Measurements from ENCODE around the gene KRT86. TPM values are rescaled to one million over a fixed set of nuclear protein-coding genes. Genes with fewer than 3 reads are reported as not detected.

Gene KRT86
- total RNA-seq (ENCODE audit: unreplicated experiment) = not detected
- long read RNA-seq = 0 reads

DNA sequence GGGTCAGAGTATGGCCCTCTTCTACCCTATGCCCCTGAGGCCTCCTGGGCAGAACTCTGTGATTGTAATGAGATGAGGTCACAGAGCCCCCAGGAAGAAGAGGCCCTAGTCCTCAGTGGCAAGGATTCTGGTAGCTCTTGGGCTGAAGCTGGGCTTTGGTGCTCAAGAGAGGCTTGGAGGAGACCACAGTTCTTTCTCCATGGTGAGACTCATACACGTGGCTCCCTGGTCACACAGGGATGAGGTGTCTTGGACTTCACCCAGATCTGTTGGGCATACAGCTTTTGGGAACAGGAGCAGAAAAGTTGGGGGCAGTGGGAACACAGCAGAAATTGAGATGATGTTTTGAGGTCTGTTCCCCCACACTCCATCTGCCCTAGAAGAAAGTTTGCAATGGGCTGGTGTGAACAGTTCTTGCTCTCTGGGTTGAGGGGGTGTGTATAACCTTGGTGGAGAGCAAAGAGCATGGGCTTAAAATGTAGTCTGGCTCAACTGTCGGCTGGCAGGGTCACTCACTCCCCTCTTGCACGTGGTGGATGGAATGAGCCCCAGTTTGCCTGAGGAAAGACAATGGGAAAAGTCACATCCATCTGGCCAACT is at the start of gene KRT86:
TSS of gene KRT86 (plus strand) at position 125 of the 600 bp plus-strand sequence. CDS start 27,272 bp downstream, outside the sequence.
- TF ChIP-seq, protein P1, sequence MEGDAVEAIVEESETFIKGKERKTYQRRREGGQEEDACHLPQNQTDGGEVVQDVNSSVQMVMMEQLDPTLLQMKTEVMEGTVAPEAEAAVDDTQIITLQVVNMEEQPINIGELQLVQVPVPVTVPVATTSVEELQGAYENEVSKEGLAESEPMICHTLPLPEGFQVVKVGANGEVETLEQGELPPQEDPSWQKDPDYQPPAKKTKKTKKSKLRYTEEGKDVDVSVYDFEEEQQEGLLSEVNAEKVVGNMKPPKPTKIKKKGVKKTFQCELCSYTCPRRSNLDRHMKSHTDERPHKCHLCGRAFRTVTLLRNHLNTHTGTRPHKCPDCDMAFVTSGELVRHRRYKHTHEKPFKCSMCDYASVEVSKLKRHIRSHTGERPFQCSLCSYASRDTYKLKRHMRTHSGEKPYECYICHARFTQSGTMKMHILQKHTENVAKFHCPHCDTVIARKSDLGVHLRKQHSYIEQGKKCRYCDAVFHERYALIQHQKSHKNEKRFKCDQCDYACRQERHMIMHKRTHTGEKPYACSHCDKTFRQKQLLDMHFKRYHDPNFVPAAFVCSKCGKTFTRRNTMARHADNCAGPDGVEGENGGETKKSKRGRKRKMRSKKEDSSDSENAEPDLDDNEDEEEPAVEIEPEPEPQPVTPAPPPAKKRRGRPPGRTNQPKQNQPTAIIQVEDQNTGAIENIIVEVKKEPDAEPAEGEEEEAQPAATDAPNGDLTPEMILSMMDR (IDR thresholded peaks at IDR 0.05; ENCODE audit: unreplicated experiment) = no peak
- Mint-ChIP-seq H3K4me1 (ENCODE audit: unreplicated experiment) (peaks cover 4% of the 10 kb centered on the region), H3K27ac (ENCODE audit: unreplicated experiment) (no peak within 1 kb of the TSS), H3K9me3 (ENCODE audit: unreplicated experiment) (no peaks in the 10 kb centered on the region), H3K4me3 (ENCODE audit: unreplicated experiment) (no peak within 1 kb of the TSS), H3K27me3 (ENCODE audit: unreplicated experiment) (peaks cover 5% of the 10 kb centered on the region), H3K36me3 (ENCODE audit: low read depth, unreplicated experiment) (no peaks in the 10 kb centered on the region)
- DNase-seq (ENCODE audit: low spot score) = no peak

DNA sequence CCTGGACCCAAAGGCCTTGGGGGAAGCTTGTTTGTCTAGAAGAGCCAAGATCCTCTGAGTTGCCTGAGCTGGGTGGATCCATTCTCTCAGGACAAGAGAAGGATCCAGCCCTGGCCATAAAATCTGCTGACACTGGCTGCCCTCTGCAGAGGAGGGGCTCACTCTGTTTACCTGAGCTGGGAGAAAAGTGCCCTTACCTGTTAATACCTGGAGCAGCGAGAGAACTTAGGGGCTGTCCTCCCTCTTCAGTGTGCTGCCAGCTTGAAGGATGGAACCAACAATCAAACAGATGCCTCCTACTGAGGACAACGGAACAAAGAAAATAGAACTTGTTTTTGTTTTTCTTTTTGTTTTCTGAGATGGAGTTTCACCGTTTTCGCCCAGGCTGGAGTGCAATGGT is 48.7 kb upstream of the KRT86 start:
- H3K4me1 Mint-ChIP-seq (ENCODE audit: unreplicated experiment) = no peaks in the 10 kb centered on the region
- TF ChIP-seq, protein P1 (IDR thresholded peaks at IDR 0.05; ENCODE audit: unreplicated experiment) = no peak
- H3K27ac Mint-ChIP-seq (ENCODE audit: unreplicated experiment) = no peak overlapping the region
- no peak overlapping the region for H3K4me3 Mint-ChIP-seq (ENCODE audit: unreplicated experiment)
- no peaks in the 10 kb centered on the region for H3K36me3 Mint-ChIP-seq (ENCODE audit: low read depth, unreplicated experiment)
- no peaks in the 10 kb centered on the region for H3K9me3 Mint-ChIP-seq (ENCODE audit: unreplicated experiment)
- H3K27me3 Mint-ChIP-seq (ENCODE audit: unreplicated experiment) = no peaks in the 10 kb centered on the region
- DNase-seq (ENCODE audit: low spot score) = no peak

GRCh38 chr12:52226446-52226845 is 48.0 kb upstream of the KRT86 start:
- no peaks in the 10 kb centered on the region for H3K36me3 Mint-ChIP-seq (ENCODE audit: low read depth, unreplicated experiment)
- peaks cover 3% of the 10 kb centered on the region for H3K4me1 Mint-ChIP-seq (ENCODE audit: unreplicated experiment)
- TF ChIP-seq, protein P1 (IDR thresholded peaks at IDR 0.05; ENCODE audit: unreplicated experiment) = no peak
- H3K27ac Mint-ChIP-seq (ENCODE audit: unreplicated experiment) = no peak overlapping the region
- H3K9me3 Mint-ChIP-seq (ENCODE audit: unreplicated experiment) = no peaks in the 10 kb centered on the region
- H3K27me3 Mint-ChIP-seq (ENCODE audit: unreplicated experiment) = peaks cover 4% of the 10 kb centered on the region
- no peak for DNase-seq (ENCODE audit: low spot score)
- no peak overlapping the region for H3K4me3 Mint-ChIP-seq (ENCODE audit: unreplicated experiment)

DNA sequence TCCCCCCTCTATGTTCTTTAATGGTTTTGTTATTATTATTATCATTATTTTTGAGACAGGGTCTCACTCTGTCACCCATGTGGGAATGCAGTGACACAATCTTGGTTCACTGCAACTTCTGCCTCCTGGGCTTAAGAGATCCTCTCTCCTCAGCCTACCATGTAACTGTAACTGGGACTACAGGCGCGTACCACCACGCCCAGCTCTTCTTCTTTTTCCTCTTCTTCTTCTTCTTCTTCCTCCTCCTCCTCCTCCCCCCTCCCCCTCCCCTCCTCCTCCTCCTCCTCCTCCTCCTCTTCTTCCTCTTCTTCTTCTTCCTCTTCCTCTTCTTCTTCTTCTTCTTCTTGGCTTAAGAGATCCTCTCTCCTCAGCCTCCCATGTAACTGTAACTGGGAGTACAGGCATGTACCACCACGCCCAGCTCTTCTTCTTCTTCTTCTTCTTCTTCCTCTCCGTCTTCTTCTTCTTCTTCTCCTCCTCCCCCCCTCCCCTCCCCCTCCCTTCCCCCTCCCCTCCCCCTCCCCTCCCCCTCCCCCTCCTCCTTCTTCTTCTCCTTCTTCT is 46.8 kb upstream of the KRT86 start:
- Mint-ChIP-seq H3K27ac (ENCODE audit: unreplicated experiment) (no peak overlapping the region), H3K9me3 (ENCODE audit: unreplicated experiment) (no peaks in the 10 kb centered on the region), H3K4me1 (ENCODE audit: unreplicated experiment) (peaks cover 8% of the 10 kb centered on the region), H3K27me3 (ENCODE audit: unreplicated experiment) (peaks cover 11% of the 10 kb centered on the region), H3K4me3 (ENCODE audit: unreplicated experiment) (no peak overlapping the region), H3K36me3 (ENCODE audit: low read depth, unreplicated experiment) (no peaks in the 10 kb centered on the region)
- DNase-seq (ENCODE audit: low spot score) = no peak
- TF ChIP-seq, protein P1 (IDR thresholded peaks at IDR 0.05; ENCODE audit: unreplicated experiment) = no peak

DNA sequence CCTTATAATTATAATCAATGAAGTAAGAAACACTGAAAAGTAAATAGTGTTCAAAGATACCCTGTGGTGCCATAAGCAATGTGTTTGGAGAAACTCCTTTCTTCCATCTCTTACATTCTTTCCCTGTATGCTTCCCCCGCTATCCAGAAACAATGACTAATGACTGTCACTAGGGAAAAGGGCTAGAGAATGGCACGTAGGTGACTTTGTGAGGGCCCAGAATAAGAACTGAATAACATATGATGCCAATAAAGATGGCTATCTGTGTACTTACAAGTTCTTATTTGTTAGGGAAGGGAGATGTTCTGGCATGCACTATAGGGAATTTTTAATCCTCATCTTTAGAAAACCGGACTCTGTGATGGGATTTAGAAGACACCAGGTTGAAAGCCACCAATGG is 46.1 kb upstream of the KRT86 start:
- no peak for DNase-seq (ENCODE audit: low spot score)
- Mint-ChIP-seq H3K36me3 (ENCODE audit: low read depth, unreplicated experiment) (no peaks in the 10 kb centered on the region), H3K27me3 (ENCODE audit: unreplicated experiment) (peaks cover 11% of the 10 kb centered on the region), H3K27ac (ENCODE audit: unreplicated experiment) (no peak overlapping the region), H3K4me3 (ENCODE audit: unreplicated experiment) (no peak overlapping the region), H3K9me3 (ENCODE audit: unreplicated experiment) (no peaks in the 10 kb centered on the region), H3K4me1 (ENCODE audit: unreplicated experiment) (peaks cover 8% of the 10 kb centered on the region)
- TF ChIP-seq, protein P1 (IDR thresholded peaks at IDR 0.05; ENCODE audit: unreplicated experiment) = no peak

Data from endothelial cell (in vitro differentiated cells).